ENCODE data around the gene INPP4A.

GRCh38 chr2:98532756-98533155, 88.1 kb downstream of the INPP4A start:
- TF ChIP-seq HDAC6 (IDR thresholded peaks at IDR 0.05; ENCODE audit: low read depth, low read length) (no peak), SMAD4 (CRISPR knock-in tag; conservative IDR thresholded peaks at IDR 0.05) (no peak), ZNF24 (IDR thresholded peaks at IDR 0.05) (no peak), CTCF (IDR thresholded peaks at IDR 0.05 in 2 of 3, conservative IDR thresholded peaks at IDR 0.05 in 1 of 3; ENCODE audit: insufficient read depth in 2 of 3, low read depth in 1 of 3, low read length in 3 of 3) (no peak), CHCHD3 (CRISPR knock-in tag; IDR thresholded peaks at IDR 0.05) (no peak), IRF9 (tag; IDR thresholded peaks at IDR 0.05) (no peak), HCFC1 (IDR thresholded peaks at IDR 0.05; ENCODE audit: low read depth, low read length) (no peak), ARHGAP35 (IDR thresholded peaks at IDR 0.05; ENCODE audit: partially characterized antibody) (no peak), SPI1 (IDR thresholded peaks at IDR 0.05; ENCODE audit: borderline replicate concordance, low read depth, low read length) (no peak), KDM2B (CRISPR knock-in tag; IDR thresholded peaks at IDR 0.05) (no peak), TFAP4 (CRISPR knock-in tag; IDR thresholded peaks at IDR 0.05; ENCODE audit: borderline replicate concordance) (no peak), MCM7 (IDR thresholded peaks at IDR 0.05) (no peak)
